HG02970 (cell line): ENCODE measurements around the gene GPR146.

ENCODE experiments used
- ATAC-seq: cut with Tn5 transposase; IDR thresholded peaks from one replicate; pipeline ENCODE4 v1.9.1; 2021; ENCODE audit warnings: mild to moderate bottlenecking, moderate library complexity, moderate number of reproducible peaks; ENCODE audit not compliant: unreplicated experiment, low FRiP score

GPR146 gene

GRCh38 chr7:1011297-1012003 is 32.9 kb upstream of the GPR146 start:
- ATAC-seq: no peak

DNA sequence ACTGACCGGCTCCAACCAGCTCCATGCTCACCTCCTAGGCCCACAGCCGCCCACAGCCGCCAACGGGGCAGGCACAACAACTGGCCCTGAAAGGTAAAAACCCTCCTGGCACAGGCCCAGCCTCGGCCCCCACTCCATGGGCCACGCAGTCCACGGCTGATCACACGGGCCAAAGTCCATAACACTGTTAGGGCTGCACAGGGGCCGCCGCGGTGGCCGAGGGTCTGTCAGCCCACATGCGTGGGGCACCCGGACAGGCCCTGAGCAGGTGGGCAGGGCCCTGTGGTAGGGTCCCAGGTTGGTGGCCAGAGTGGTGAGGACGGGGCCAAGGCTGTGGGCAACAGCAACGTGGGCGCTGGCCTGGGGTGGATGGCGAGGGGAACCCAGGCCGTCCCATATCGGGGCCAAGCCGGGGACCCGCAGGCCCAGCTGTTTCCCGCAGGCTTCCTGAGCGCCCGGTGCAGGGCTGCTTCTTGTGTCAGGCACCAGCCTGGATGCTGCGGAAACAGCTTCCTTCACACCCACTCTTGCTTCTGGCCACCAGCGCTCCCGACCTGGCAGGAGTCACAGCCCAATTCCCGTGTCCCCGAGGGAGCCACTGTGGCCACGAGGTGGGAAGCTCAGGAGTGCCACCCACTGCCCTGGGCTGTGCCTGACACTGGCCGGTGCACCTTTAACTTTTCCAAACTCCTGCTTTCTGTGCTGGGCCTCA is 32.2 kb upstream of the GPR146 start:
- ATAC-seq: no peak

GRCh38 chr7:1012716-1013095 is 31.6 kb upstream of the GPR146 start:
- ATAC-seq: no peak

DNA sequence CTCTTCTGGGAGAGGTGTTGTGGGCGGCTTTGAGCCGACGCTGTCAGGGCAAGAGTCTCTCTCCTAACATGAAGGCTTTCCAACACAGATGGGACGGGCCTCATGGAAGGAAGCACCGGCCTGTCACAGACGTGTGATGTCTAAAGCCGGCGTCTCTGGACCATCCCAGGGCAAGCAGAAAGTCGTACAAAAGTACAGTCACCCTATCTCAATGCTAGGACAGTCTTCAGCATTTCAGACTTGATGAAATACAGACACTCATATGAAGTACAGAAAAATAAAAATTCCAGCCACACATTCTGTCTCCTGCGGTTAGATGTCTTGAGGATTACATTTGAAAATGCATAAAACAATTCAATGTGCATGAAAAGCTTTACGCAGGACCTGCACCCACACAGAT is 30.8 kb upstream of the GPR146 start:
- ATAC-seq: no peak

DNA sequence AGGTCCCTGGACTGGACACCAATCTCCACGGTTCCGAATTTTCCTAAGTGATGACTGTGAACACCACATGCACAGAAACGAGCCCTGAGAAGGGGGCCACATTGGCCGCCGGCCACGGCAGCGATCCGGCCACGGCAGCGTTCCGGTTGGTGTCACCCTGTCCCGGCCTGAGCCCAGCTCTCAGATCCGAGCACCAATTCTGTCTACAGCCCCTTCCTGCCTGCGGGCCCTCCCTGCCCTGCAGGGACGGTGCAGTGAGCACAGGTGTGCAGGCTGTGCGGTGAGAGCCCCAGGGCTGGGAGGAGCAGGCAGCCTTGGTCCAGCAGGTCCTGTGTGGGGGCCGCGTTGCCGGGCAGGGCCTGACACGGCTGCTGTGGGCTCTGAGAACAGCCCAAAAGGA is 29.7 kb upstream of the GPR146 start:
- ATAC-seq: no peak

DNA sequence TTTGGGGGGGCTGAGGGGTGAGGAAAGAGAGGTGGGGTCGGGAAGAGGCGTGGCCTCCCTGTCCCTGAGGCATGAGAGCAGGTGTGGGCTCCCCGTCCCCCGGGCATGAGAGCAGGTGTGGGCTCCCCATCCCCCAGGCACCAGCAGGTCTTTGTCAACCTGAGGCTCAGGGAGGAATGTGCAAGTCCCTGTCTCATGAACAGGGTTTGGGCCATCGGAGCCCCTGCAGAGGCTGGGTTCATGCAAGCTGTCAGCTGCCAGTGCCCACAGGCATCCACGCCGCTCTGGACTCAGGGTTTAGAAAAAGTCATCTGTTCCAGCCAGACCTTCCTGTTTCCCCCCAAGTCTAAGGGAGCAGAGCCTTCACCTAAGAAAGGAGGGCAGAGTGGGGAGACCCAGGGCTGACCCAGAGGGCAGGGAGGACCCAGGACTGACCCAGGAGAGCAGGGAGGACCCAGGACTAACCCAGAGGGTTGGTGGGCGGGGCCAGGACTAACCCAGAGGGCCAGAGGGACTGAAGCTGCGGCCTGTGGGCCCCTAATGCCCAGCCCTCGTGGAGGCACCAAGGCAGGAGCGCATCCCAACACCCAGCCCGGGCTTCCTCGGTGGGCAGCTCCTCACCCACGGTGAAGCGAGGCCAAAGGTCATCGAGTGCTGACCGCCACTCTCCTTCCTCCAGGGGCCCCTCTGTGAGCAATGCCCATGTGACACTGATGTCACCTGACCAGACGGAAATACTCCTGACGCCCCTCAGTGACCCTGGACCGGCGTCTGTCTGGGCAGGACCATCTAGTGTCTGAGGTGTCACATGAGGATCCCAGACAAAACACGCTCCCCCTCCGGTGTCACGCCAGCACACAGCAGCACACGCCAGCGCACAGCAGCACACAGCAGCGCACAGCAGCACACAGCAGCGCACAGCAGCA is 28.9 kb upstream of the GPR146 start:
- ATAC-seq: no peak

- ATAC-seq: no peak
Measured at GRCh38 chr7:1016577-1017531, 27.5 kb upstream of the GPR146 start.

GRCh38 chr7:1017586-1018333 is 26.6 kb upstream of the GPR146 start:
- no peak for ATAC-seq

- no peak for ATAC-seq
Measured at GRCh38 chr7:1018334-1018695, 26.0 kb upstream of the GPR146 start.

GRCh38 chr7:1019255-1019785 is 25.0 kb upstream of the GPR146 start:
- ATAC-seq: no peak

GRCh38 chr7:1019789-1020610 is 24.3 kb upstream of the GPR146 start:
- no peak for ATAC-seq

DNA sequence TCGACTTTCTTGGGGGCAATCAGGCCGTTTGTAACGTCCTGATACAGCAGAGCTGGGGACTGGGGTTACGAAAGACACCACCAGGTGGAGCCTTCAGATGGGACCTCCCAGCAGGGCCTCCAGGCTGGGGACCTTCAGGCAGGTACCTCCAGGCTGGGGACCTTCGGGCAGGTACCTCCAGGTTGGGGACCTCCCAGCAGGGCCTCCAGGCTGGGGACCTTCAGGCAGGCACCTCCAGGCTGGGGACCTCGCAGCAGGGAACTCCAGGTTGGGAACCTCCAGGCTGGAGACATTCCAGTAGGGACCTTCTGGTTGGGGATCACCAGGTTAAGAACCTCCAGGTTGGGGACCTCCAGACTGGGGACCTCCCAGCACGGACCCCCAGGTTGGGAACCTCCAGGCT is 23.5 kb upstream of the GPR146 start:
- no peak for ATAC-seq

GRCh38 chr7:1021366-1021765 is 23.0 kb upstream of the GPR146 start:
- ATAC-seq: no peak

DNA sequence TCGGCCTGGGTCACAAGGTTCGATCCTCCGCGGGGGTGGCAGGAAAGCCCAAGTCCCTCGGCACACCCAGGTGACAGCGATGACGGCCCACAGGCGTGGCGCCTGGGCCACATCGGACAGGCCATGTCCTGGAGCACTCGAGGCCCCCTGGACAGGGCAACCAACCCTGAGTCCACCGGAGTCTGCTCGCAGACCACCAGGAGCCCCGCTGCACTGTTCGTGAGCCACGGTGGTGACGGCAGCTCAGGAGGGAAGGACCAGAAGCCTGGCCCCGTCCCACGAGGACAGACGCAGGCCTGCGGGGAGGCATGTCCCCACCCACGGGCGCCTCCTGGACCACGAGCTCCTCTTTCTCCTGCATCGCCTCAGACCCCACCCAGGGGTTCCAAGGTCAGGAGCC is 22.4 kb upstream of the GPR146 start:
- no peak for ATAC-seq

DNA sequence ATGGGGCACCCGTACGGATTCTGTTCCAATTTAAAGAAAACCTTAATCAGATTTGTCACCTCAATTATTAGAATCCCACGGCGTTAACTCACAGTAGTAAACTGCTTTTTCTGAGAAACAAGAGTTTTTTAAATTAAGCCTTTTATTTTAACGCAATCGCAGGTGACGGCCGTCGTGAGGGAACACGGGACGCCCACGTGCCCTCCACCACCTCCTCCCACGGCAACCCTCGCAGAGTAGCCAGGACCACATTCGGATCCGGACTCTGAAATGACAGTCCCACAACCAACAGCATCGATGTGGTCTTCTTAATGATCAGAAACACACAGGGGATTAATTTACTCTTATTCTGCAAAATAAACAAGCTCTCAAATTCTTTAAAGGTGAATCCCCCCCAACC is 22.0 kb upstream of the GPR146 start:
- no peak for ATAC-seq

- no peak for ATAC-seq
Measured at GRCh38 chr7:1022801-1023465, 21.4 kb upstream of the GPR146 start.

- peak; percentile 48 for ATAC-seq
Measured at GRCh38 chr7:1024331-1024841, 20.0 kb upstream of the GPR146 start.
